ENCODE measurements around the gene ATP10A. TPM values are rescaled to one million over a fixed set of nuclear protein-coding genes. Genes with fewer than 3 reads are reported as not detected.

The ATP10A gene
- total RNA-seq, 1 donor from 2014 or later: 0.26 TPM

DNA sequence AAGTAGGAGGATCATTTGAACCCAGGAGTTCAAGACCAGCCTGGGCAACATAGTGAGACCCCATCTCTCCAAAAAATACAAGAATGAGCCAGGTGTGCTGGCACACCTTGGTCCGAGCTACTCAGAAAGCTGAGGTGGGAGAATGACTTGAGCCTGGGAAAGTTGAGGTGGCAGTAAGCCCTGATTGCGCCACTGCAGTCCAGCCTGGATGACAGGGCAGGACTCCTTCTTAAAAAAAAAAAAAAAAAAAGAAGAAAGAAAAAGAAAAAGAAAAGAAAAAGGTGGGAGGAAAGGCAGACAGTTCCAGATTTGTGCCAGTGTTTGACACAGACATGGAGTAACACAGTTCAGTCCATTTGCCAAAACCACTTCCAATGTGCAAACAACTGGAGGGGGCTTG lies 75.7 kb downstream of the ATP10A start:
- no peak for FAIRE-seq
- DNase-seq (ENCODE audit: low read depth): peak; percentile 5
- no peak for TF ChIP-seq CTCF (IDR thresholded peaks at IDR 0.05; ENCODE audit: insufficient read depth, low read length, severe bottlenecking)
- no peaks in the 10 kb centered on the region for H3K27me3 ChIP-seq (ENCODE audit: control insufficient read depth, insufficient read depth, low read length)
- H3K4me3 ChIP-seq (ENCODE audit: low read depth, low read length): no peak overlapping the region
- H3K36me3 ChIP-seq (ENCODE audit: control insufficient read depth, insufficient read depth, low read length): no peaks in the 10 kb centered on the region

DNA sequence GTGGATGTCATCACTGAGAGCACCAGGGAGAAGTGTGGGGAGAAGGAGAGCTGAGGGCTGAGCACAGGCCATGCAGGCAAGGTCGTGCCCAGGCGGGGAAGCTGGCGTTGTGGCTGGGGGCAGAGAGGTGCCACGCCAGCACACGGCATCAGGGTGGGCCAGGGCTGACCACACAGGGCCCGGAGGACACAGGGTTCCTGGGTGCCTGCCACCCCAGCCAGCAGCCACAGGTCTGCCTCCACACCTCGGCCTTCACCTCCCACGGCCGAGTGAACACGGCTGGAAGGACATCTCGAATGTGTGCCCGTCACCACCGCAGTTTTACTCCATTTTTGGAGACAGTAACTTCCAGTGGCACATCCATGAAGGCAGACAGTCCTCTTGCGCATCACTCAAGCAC lies 77.1 kb downstream of the ATP10A start:
- H3K27me3 ChIP-seq (ENCODE audit: control insufficient read depth, insufficient read depth, low read length): no peaks in the 10 kb centered on the region
- no peak for FAIRE-seq
- TF ChIP-seq CTCF (IDR thresholded peaks at IDR 0.05; ENCODE audit: insufficient read depth, low read length, severe bottlenecking): no peak
- DNase-seq (ENCODE audit: low read depth): no peak
- no peaks in the 10 kb centered on the region for H3K36me3 ChIP-seq (ENCODE audit: control insufficient read depth, insufficient read depth, low read length)
- no peak overlapping the region for H3K4me3 ChIP-seq (ENCODE audit: low read depth, low read length)

- Histone ChIP-seq H3K36me3 (ENCODE audit: control insufficient read depth, insufficient read depth, low read length) (no peaks in the 10 kb centered on the region), H3K4me3 (ENCODE audit: low read depth, low read length) (no peak overlapping the region), H3K27me3 (ENCODE audit: control insufficient read depth, insufficient read depth, low read length) (no peaks in the 10 kb centered on the region)
- no peak for DNase-seq (ENCODE audit: low read depth)
- no peak for TF ChIP-seq CTCF (IDR thresholded peaks at IDR 0.05; ENCODE audit: insufficient read depth, low read length, severe bottlenecking)
- no peak for FAIRE-seq
These were observed 77.5 kb downstream of the ATP10A start for GRCh38 chr15:25785641-25786025.

- TF ChIP-seq CTCF (IDR thresholded peaks at IDR 0.05; ENCODE audit: insufficient read depth, low read length, severe bottlenecking): no peak
- no peak for FAIRE-seq
- H3K27me3 ChIP-seq (ENCODE audit: control insufficient read depth, insufficient read depth, low read length): no peaks in the 10 kb centered on the region
- DNase-seq (ENCODE audit: low read depth): no peak
- H3K4me3 ChIP-seq (ENCODE audit: low read depth, low read length): no peak overlapping the region
- H3K36me3 ChIP-seq (ENCODE audit: control insufficient read depth, insufficient read depth, low read length): no peaks in the 10 kb centered on the region
These were observed 78.1 kb downstream of the ATP10A start for GRCh38 chr15:25784876-25785640.

- TF ChIP-seq CTCF (IDR thresholded peaks at IDR 0.05; ENCODE audit: insufficient read depth, low read length, severe bottlenecking): no peak
- no peaks in the 10 kb centered on the region for H3K27me3 ChIP-seq (ENCODE audit: control insufficient read depth, insufficient read depth, low read length)
- no peak for DNase-seq (ENCODE audit: low read depth)
- no peak overlapping the region for H3K4me3 ChIP-seq (ENCODE audit: low read depth, low read length)
- no peaks in the 10 kb centered on the region for H3K36me3 ChIP-seq (ENCODE audit: control insufficient read depth, insufficient read depth, low read length)
- FAIRE-seq: no peak
These were observed 79.3 kb downstream of the ATP10A start for GRCh38 chr15:25783607-25784540.

Measured in bronchial epithelial cell (primary cell).